GM18520 (cell line): ENCODE data around the gene ERAP2.

Experiments used
- ATAC-seq: cut with Tn5 transposase; IDR thresholded peaks from one replicate; pipeline ENCODE4 v1.9.1; 2021; ENCODE audit not compliant: unreplicated experiment

The ERAP2 gene

GRCh38 chr5:96931605-96932004 lies 55.3 kb downstream of the ERAP2 start:
- no peak for ATAC-seq

- no peak for ATAC-seq
These were observed 55.7 kb downstream of the ERAP2 start for GRCh38 chr5:96932026-96932425.

- no peak for ATAC-seq
These were observed 57.7 kb downstream of the ERAP2 start for GRCh38 chr5:96933764-96934707.

- peak; percentile 53 for ATAC-seq
These were observed 58.6 kb downstream of the ERAP2 start for GRCh38 chr5:96934708-96935558.

GRCh38 chr5:96935559-96936430 lies 59.5 kb downstream of the ERAP2 start, which contains the start of gene LNPEP:
Gene LNPEP (plus strand): TSS chr5:96936080. CDS start chr5:96936156, 76 bp downstream.
- ATAC-seq: peak; percentile 42

GRCh38 chr5:96936431-96937320 lies 60.4 kb downstream of the ERAP2 start:
- ATAC-seq: no peak

GRCh38 chr5:96940586-96940985 lies 64.3 kb downstream of the ERAP2 start:
- ATAC-seq: no peak

GRCh38 chr5:96941140-96941539 lies 64.8 kb downstream of the ERAP2 start:
- ATAC-seq: no peak

- no peak for ATAC-seq
These were observed 65.8 kb downstream of the ERAP2 start for GRCh38 chr5:96942078-96942477.

GRCh38 chr5:96942911-96943310 lies 66.6 kb downstream of the ERAP2 start:
- ATAC-seq: no peak

- ATAC-seq: no peak
These were observed 67.5 kb downstream of the ERAP2 start for GRCh38 chr5:96943799-96944198.

GRCh38 chr5:96945144-96945897 lies 69.0 kb downstream of the ERAP2 start:
- no peak for ATAC-seq

- no peak for ATAC-seq
These were observed 70.1 kb downstream of the ERAP2 start for GRCh38 chr5:96946381-96946780.

GRCh38 chr5:96952118-96952750 lies 75.9 kb downstream of the ERAP2 start:
- ATAC-seq: no peak

GRCh38 chr5:96952974-96953730 lies 76.9 kb downstream of the ERAP2 start:
- no peak for ATAC-seq

GRCh38 chr5:96957254-96958049 lies 81.2 kb downstream of the ERAP2 start:
- ATAC-seq: peak; percentile 61

- no peak for ATAC-seq
These were observed 82.7 kb downstream of the ERAP2 start for GRCh38 chr5:96958977-96959376.
